H1 (cell line): ENCODE measurements around the gene NOBOX.

Source experiments
- CHD2 ChIP-seq: IDR thresholded peaks from 2 replicates; pipeline ENCODE4 v1.6.1; 2012; ENCODE audit warnings: low read length, improper control_type of control experiment
- EGR1 ChIP-seq: IDR thresholded peaks from 2 replicates; pipeline ENCODE4 v1.6.1; 2011; ENCODE audit warnings: low read depth, low read length, borderline replicate concordance
- JUND ChIP-seq: IDR thresholded peaks from 2 replicates; pipeline ENCODE4 v1.6.1; 2011; ENCODE audit warnings: mild to moderate bottlenecking, improper control_type of control experiment, low read length
- MAFK ChIP-seq: IDR thresholded peaks from 2 replicates; pipeline ENCODE4 v1.6.1; 2012; ENCODE audit warnings: low read depth, mild to moderate bottlenecking, improper control_type of control experiment, low read length
- NRF1 ChIP-seq: IDR thresholded peaks from 2 replicates; pipeline ENCODE4 v1.6.1; 2011; ENCODE audit warnings: mild to moderate bottlenecking, low read depth, low read length, improper control_type of control experiment
- POLR2A ChIP-seq, 2 experiments: IDR thresholded peaks; 1 replicate in 1 of 2; 2 replicates in 1 of 2; pipeline ENCODE4 v1.6.1; 2011; ENCODE audit warnings: low read depth in 2 of 2, low read length in 2 of 2, mild to moderate bottlenecking in 2 of 2; ENCODE audit errors: control extremely low read depth in 1 of 2
- POLR2AphosphoS5 ChIP-seq: IDR thresholded peaks from 2 replicates; pipeline ENCODE4 v1.6.1; 2011; ENCODE audit warnings: low read depth, low read length
- RAD21 ChIP-seq, 2 experiments: IDR thresholded peaks in 1 of 2; conservative IDR thresholded peaks in 1 of 2; 2 replicates each; pipeline ENCODE4 v1.6.1; 2011; ENCODE audit warnings: low read depth in 2 of 2, low read length in 2 of 2, improper control_type of control experiment in 1 of 2, inconsistent platforms in 1 of 2, mild to moderate bottlenecking in 1 of 2, moderate library complexity in 1 of 2
- TF ChIP-seq, protein P1 (sequence below), 3 experiments: IDR thresholded peaks; 1 replicate in 2 of 3; 2 replicates in 1 of 3; pipeline versions ENCODE4 v1.5.1 to v1.6.1; 2011; ENCODE audit warnings: low read length in 3 of 3, mild to moderate bottlenecking in 3 of 3, inconsistent platforms in 2 of 3, low read depth in 1 of 3, moderate library complexity in 1 of 3; ENCODE audit not compliant: insufficient read depth in 1 of 3; ENCODE audit errors: control extremely low read depth in 1 of 3
- TF ChIP-seq, protein P2 (sequence below): IDR thresholded peaks from 2 replicates; pipeline ENCODE4 v1.6.1; 2012; ENCODE audit warnings: inconsistent platforms

DNA sequence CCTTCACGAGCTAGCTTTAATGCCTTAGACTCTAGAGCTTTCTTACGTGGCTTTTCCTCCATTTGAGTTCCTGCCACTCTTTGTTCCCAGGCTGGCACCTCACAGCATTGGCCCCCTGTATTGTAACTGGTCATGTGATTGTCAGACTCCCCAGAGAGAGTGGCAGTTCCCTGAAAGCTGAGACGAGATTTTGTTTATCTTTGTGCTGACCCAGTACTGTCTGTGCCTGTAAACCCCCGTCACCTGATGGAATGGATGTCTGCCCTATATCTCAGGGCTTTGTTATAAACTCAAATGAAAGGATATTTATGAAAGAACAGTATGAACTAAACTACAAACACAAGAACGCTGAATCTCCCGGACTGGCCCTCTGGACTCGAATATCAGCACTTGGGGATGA is 13.0 kb downstream of the NOBOX start:
- TF ChIP-seq EGR1 = no peak
- TF ChIP-seq, protein P1, sequence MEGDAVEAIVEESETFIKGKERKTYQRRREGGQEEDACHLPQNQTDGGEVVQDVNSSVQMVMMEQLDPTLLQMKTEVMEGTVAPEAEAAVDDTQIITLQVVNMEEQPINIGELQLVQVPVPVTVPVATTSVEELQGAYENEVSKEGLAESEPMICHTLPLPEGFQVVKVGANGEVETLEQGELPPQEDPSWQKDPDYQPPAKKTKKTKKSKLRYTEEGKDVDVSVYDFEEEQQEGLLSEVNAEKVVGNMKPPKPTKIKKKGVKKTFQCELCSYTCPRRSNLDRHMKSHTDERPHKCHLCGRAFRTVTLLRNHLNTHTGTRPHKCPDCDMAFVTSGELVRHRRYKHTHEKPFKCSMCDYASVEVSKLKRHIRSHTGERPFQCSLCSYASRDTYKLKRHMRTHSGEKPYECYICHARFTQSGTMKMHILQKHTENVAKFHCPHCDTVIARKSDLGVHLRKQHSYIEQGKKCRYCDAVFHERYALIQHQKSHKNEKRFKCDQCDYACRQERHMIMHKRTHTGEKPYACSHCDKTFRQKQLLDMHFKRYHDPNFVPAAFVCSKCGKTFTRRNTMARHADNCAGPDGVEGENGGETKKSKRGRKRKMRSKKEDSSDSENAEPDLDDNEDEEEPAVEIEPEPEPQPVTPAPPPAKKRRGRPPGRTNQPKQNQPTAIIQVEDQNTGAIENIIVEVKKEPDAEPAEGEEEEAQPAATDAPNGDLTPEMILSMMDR (IDR thresholded peaks at IDR 0.05; ENCODE audit: control extremely low read depth in 1 of 3, insufficient read depth in 1 of 3, low read depth in 1 of 3, low read length in 3 of 3) = no peak
- TF ChIP-seq RAD21 (IDR thresholded peaks at IDR 0.05 in 1 of 2, conservative IDR thresholded peaks at IDR 0.05 in 1 of 2; ENCODE audit: low read depth in 2 of 2, low read length in 2 of 2) = no peak
- TF ChIP-seq, protein P2, sequence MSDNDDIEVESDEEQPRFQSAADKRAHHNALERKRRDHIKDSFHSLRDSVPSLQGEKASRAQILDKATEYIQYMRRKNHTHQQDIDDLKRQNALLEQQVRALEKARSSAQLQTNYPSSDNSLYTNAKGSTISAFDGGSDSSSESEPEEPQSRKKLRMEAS = no peak
- no peak for TF ChIP-seq POLR2AphosphoS5
- TF ChIP-seq POLR2A (IDR thresholded peaks at IDR 0.05; ENCODE audit: control extremely low read depth in 1 of 2, low read depth in 2 of 2, low read length in 2 of 2) = no peak
- TF ChIP-seq CHD2 = no peak
- no peak for TF ChIP-seq NRF1
- no peak for TF ChIP-seq MAFK
- TF ChIP-seq JUND = no peak
